Measurements from ENCODE around the gene LNX2.

Gene LNX2

GRCh38 chr13:27516103-27516502, 104.2 kb downstream of the LNX2 start:
- no peak for DNase-seq (ENCODE audit: low read depth in 2 of 3, low spot score in 1 of 3)

DNA sequence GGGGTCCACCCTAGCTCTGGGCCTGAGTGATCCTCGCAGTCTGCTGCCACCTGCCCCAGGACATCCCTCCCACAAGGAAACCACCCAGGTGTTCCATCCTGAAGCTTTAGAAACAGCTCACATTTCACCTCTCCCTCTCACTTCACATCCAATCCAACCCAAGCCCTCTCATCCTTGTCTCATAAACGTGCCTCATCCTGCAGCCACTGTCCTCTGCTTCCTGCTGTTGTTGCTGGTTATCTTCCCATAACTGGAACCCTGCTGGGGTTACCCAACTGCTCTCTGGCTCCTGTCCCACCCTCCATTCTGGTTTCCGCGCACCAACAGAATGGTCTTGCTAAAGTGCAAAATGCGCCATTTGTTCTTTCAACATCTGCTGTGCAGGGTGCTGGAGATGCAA, 110.2 kb downstream of the LNX2 start:
- no peak for DNase-seq (ENCODE audit: low read depth in 2 of 3, low spot score in 1 of 3)

DNA sequence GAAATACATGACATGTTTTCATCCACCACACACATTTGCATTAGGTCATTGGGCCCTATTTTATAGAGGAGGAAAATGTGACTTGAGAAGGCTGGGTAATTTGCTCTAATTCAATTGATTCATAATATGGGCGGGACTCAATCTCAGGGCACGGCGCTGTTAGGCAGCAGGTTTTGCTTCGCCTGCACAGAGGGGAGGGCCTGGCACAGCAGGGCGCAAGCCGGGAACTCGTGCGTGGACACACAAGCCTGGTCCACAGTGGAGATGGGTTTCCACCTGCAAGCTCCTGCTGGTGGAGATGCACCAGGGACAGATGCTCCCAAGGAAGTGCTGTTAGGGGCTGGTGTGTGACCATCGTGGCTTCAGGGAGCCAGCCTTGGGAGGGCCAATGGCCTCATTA, 111.5 kb downstream of the LNX2 start:
- no peak for DNase-seq (ENCODE audit: low read depth in 2 of 3, low spot score in 1 of 3)

GRCh38 chr13:27505792-27506191, 114.5 kb downstream of the LNX2 start:
- no peak for DNase-seq (ENCODE audit: low read depth in 2 of 3, low spot score in 1 of 3)

- no peak for DNase-seq (ENCODE audit: low read depth in 2 of 3, low spot score in 1 of 3)
These were observed 115.5 kb downstream of the LNX2 start for GRCh38 chr13:27504868-27505194.

GRCh38 chr13:27504128-27504867, 116.0 kb downstream of the LNX2 start:
- DNase-seq (ENCODE audit: low read depth in 2 of 3, low spot score in 1 of 3): no peak

DNA sequence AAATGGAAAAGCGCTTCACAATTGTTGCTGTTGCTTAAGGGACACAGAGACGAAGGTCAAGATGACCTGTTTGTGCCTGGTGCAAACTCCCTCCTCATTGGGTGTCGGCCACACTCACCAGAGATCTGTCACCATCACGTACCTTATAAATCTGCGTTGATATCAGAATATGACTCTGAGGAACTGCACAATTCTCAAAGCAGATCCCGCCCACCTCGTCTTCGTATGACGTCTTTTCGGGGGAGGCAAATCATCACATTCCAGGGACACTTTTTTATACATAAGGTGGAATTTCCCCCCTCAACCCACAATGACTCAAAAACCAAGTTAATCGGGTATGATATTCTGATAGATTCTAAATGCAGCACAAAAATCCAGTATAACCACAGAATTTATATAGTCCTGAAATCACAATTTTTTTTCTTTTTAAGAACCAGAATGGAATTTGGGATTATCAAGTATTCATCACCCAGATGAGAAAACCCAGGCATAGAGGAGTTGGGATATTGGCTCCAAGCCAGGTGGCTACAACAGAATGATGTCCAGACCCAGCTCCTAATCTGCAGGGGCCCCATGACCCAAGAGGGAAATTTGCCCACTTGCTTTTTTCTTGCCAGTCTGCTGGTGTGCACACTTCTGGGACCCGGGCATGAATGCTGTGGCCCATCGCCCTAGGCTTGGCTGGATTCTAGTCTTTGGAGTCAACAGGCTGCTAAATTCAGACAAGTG, 119.4 kb downstream of the LNX2 start:
- DNase-seq (ENCODE audit: low read depth in 2 of 3, low spot score in 1 of 3): no peak

GRCh38 chr13:27497563-27498230, 122.6 kb downstream of the LNX2 start:
- DNase-seq (ENCODE audit: low read depth in 2 of 3, low spot score in 1 of 3): no peak

- DNase-seq (ENCODE audit: low read depth in 2 of 3, low spot score in 1 of 3): no peak
These were observed 123.6 kb downstream of the LNX2 start for GRCh38 chr13:27496536-27497273.

DNA sequence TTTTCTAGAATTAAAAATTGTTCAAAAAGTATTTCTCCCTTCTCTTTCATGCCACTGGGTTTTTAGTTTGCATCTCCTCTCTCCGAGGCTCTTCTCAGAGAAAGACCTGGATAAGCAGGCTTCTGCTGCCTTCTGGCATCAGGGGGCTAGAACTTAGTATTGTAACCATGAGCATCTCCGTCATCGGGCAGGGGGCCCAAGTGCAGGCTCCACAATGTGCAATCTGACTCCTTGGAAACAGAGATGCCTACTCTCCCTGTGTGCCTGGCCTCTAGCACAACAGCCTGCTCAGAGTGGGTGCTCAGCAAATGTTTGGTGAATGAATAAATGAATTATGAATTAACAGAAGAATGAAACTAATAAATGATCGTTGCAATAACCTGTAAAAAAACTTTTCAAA, 124.3 kb downstream of the LNX2 start:
- DNase-seq (ENCODE audit: low read depth in 2 of 3, low spot score in 1 of 3): no peak

Measured in stimulated activated CD4-positive, alpha-beta T cell treated with anti-CD3 and anti-CD28 coated beads, Interleukin-12 subunit alpha, Interleukin-12 subunit beta, amount 100 ng/mL, for 48 hours (primary cell).